Uterus (tissue), 2 donors: Measurements from ENCODE around the gene HOXD1.

ENCODE experiments used
- CTCF ChIP-seq, 4 experiments: fragments of 200-600 bp in 2 of 4; fragments of 450-650 bp in 2 of 4; sonication (generic) in 2 of 4; IDR thresholded peaks; one replicate each; pipeline ENCODE4 v1.5.1; 2016 to 2019; ENCODE audit warnings: antibody characterized with exemption in 4 of 4, mild to moderate bottlenecking in 2 of 4, moderate library complexity in 1 of 4
- POLR2A ChIP-seq, 2 donors: fragments of 450-650 bp; IDR thresholded peaks; one replicate each; pipeline ENCODE4 v1.6.1; 2016; ENCODE audit warnings: antibody characterized with exemption in 2 of 2, mild to moderate bottlenecking in 1 of 2, moderate library complexity in 1 of 2

GRCh38 chr2:176164611-176165369, 23.7 kb upstream of the HOXD1 start:
- TF ChIP-seq CTCF (IDR thresholded peaks at IDR 0.05) (no peak), POLR2A (IDR thresholded peaks at IDR 0.05) (no peak)
